GM23338 (cell line): ENCODE data around the gene AIP. TPM values are rescaled to one million over a fixed set of nuclear protein-coding genes. Genes with fewer than 3 reads are reported as not detected.

ENCODE experiments used
- ATAC-seq: fragments of 200-7000 bp; cut with Tn5 transposase; 3 replicates; pipeline ENCODE4 v1.9.1; 2020
- DNase-seq: peaks from one replicate; pipeline ENCODE4 v3.0.0-alpha.2; 2015; ENCODE audit warnings: low spot score
- H2AFZ ChIP-seq: fragments of 200-600 bp; sonication (generic); 2 replicates; pipeline ENCODE4 v1.8.0; 2016; ENCODE audit warnings: antibody characterized with exemption, mild to moderate bottlenecking, moderate library complexity
- H3F3A ChIP-seq: fragments of 200-600 bp; sonication (generic); replicated peaks from 2 replicates; pipeline ENCODE4 v1.8.0; 2017; ENCODE audit warnings: antibody characterized with exemption, mixed run types, low read depth
- H3K27ac ChIP-seq: fragments of 200-600 bp; sonication (generic); 2 replicates; pipeline ENCODE4 v1.6.1; 2016; ENCODE audit warnings: low read depth
- H3K27me3 ChIP-seq: fragments of 200-600 bp; sonication (generic); 2 replicates; pipeline ENCODE4 v1.8.0; 2016; ENCODE audit warnings: mild to moderate bottlenecking, mixed run types, moderate library complexity; ENCODE audit not compliant: insufficient read depth
- H3K36me3 ChIP-seq: fragments of 200-600 bp; sonication (generic); 2 replicates; pipeline ENCODE4 v1.8.0; 2016; ENCODE audit warnings: mild to moderate bottlenecking; ENCODE audit not compliant: insufficient read depth
- H3K4me1 ChIP-seq: fragments of 200-600 bp; sonication (generic); 2 replicates; pipeline ENCODE4 v1.8.0; 2016; ENCODE audit warnings: mild to moderate bottlenecking, moderate library complexity; ENCODE audit not compliant: insufficient read depth
- H3K4me2 ChIP-seq: fragments of 200-600 bp; sonication (generic); 2 replicates; pipeline ENCODE4 v1.7.1; 2017; ENCODE audit warnings: mixed run types
- H3K4me3 ChIP-seq: fragments of 200-600 bp; sonication (generic); 2 replicates; pipeline ENCODE4 v1.6.1; 2016; ENCODE audit warnings: mixed run types
- H3K79me2 ChIP-seq: fragments of 200-600 bp; sonication (generic); replicated peaks from 2 replicates; pipeline ENCODE4 v1.8.0; 2017; ENCODE audit warnings: mild to moderate bottlenecking; ENCODE audit not compliant: insufficient read depth
- H3K9me2 ChIP-seq: fragments of 200-600 bp; sonication (generic); 2 replicates; pipeline ENCODE4 v1.8.0; 2017; ENCODE audit not compliant: insufficient read depth
- H4K20me1 ChIP-seq: fragments of 200-600 bp; sonication (generic); replicated peaks from 2 replicates; pipeline ENCODE4 v1.8.0; 2017; ENCODE audit warnings: mild to moderate bottlenecking; ENCODE audit not compliant: insufficient read depth
- H3K27ac Mint-ChIP-seq: 2 replicates; pipeline ENCODE4 v1.8.0; 2020; ENCODE audit warnings: inconsistent platforms, mild to moderate bottlenecking, moderate library complexity, mixed read lengths
- H3K27me3 Mint-ChIP-seq: 3 replicates; pipeline ENCODE4 v1.8.0; 2022; ENCODE audit warnings: low read depth, mild to moderate bottlenecking, moderate library complexity, mixed read lengths, inconsistent platforms; ENCODE audit not compliant: insufficient read depth, poor library complexity
- H3K36me3 Mint-ChIP-seq: 3 replicates; pipeline ENCODE4 v1.8.0; 2021; ENCODE audit warnings: low read depth, mild to moderate bottlenecking, inconsistent platforms, moderate library complexity, mixed read lengths
- H3K4me1 Mint-ChIP-seq: 3 replicates; pipeline ENCODE4 v1.8.0; 2020; ENCODE audit warnings: mild to moderate bottlenecking, inconsistent platforms, mixed read lengths
- H3K4me3 Mint-ChIP-seq: 3 replicates; pipeline ENCODE4 v1.8.0; 2021; ENCODE audit warnings: moderate library complexity, mild to moderate bottlenecking, inconsistent platforms, mixed read lengths
- H3K9me3 Mint-ChIP-seq: 3 replicates; pipeline ENCODE4 v1.8.0; 2020; ENCODE audit warnings: moderate library complexity, mild to moderate bottlenecking, inconsistent platforms, mixed read lengths
- CREB1 ChIP-seq: fragments of 250-450 bp; sonication (Bioruptor Pico); IDR thresholded peaks from 2 replicates; pipeline ENCODE4 v1.5.0; 2020; ENCODE audit warnings: low read depth, mild to moderate bottlenecking, moderate library complexity
- CTCF ChIP-seq, 2 experiments: fragments of 200-600 bp in 1 of 2; sonication (generic) in 1 of 2; conservative IDR thresholded peaks; 2 replicates each; pipeline versions ENCODE4 v1.5.1 to v1.6.1; 2016 to 2017; ENCODE audit warnings: antibody characterized with exemption in 2 of 2, low read depth in 2 of 2, mild to moderate bottlenecking in 2 of 2, moderate library complexity in 1 of 2
- ETS1 ChIP-seq: IDR thresholded peaks from 2 replicates; pipeline ENCODE4 v1.6.1; 2016; ENCODE audit warnings: antibody characterized with exemption
- EZH2 ChIP-seq: fragments of 200-600 bp; sonication (generic); IDR thresholded peaks from one replicate; pipeline ENCODE4 v1.8.0; 2017; ENCODE audit warnings: antibody characterized with exemption, mild to moderate bottlenecking, low read depth; ENCODE audit not compliant: unreplicated experiment
- EZH2phosphoT487 ChIP-seq: fragments of 200-600 bp; sonication (generic); IDR thresholded peaks from one replicate; pipeline ENCODE4 v1.8.1; 2018; ENCODE audit warnings: antibody characterized with exemption; ENCODE audit not compliant: unreplicated experiment
- JUNB ChIP-seq: IDR thresholded peaks from one replicate; pipeline ENCODE4 v1.6.1; 2016; ENCODE audit warnings: antibody characterized with exemption; ENCODE audit not compliant: unreplicated experiment
- NANOG ChIP-seq: IDR thresholded peaks from 2 replicates; pipeline ENCODE4 v1.6.1; 2016; ENCODE audit warnings: antibody characterized with exemption, borderline replicate concordance
- POLR2AphosphoS5 ChIP-seq: IDR thresholded peaks from 2 replicates; pipeline ENCODE4 v1.6.1; 2016; ENCODE audit warnings: antibody characterized with exemption, low read depth
- REST ChIP-seq: IDR thresholded peaks from one replicate; pipeline ENCODE4 v1.6.1; 2018; ENCODE audit warnings: antibody characterized with exemption; ENCODE audit not compliant: unreplicated experiment
- STAT1 ChIP-seq: IDR thresholded peaks from one replicate; pipeline ENCODE4 v1.6.1; 2016; ENCODE audit warnings: antibody characterized with exemption; ENCODE audit not compliant: unreplicated experiment
- ZNF114 ChIP-seq: fragments of 250-450 bp; sonication (Bioruptor Pico); IDR thresholded peaks from 2 replicates; pipeline ENCODE4 v1.5.0; 2020; ENCODE audit warnings: mild to moderate bottlenecking, moderate library complexity
- ZNF331 ChIP-seq: fragments of 250-450 bp; sonication (Bioruptor Pico); IDR thresholded peaks from 2 replicates; pipeline ENCODE4 v1.5.0; 2020; ENCODE audit warnings: low read depth, mild to moderate bottlenecking, moderate library complexity
- ZNF462 ChIP-seq: fragments of 250-450 bp; sonication (Bioruptor Pico); IDR thresholded peaks from 2 replicates; pipeline ENCODE4 v1.5.0; 2020; ENCODE audit warnings: mild to moderate bottlenecking, moderate library complexity
- polyA plus RNA-seq: library from polyadenylated mRNA; unstranded; fragments of >200 nt; fragmentation: Nextera tagmentation; extraction: Ambion mirVana; gene quantifications from 2 replicates; pipeline ENCODE4 v1.2.1, GENCODE V29; 2016
- total RNA-seq: library from RNA; depleted of rRNA; stranded (reverse); fragments of >200 nt; shearing (Covaris generic); gene quantifications from 2 replicates; pipeline ENCODE4 v1.2.3, GENCODE V29; 2014

Gene AIP
- total and polyA plus RNA-seq, 2 experiments from 2014 or later = 29.1 to 32.1 TPM

GRCh38 chr11:67435727-67436458, 46.9 kb upstream of the AIP start:
- 0 out of 2 replicates have a peak, but pooled peaks cover 3% of the 10 kb centered on the region for H3K36me3 ChIP-seq
- H3K4me1 Mint-ChIP-seq = peaks cover 23% of the 10 kb centered on the region

More at GRCh38 chr11:67435727-67436458, 46.9 kb upstream of the AIP start:
- ATAC-seq (no peak; the same call in 2 of the 3 replicates), DNase-seq (no peak)
- Histone ChIP-seq H3K4me2 (peak overlapping the region; percentile 32; the same call in 1 of the 2 replicates), H3F3A (0 out of 2 replicates have a peak, but pooled peaks cover 12% of the 10 kb centered on the region), H3K79me2 (no peaks in the 10 kb centered on the region), H4K20me1 (no peaks in the 10 kb centered on the region), H3K4me1 (peaks cover 14% of the 10 kb centered on the region), H3K27ac (peak overlapping the region; percentile 88), H3K4me3 (no peak overlapping the region), H3K9me2 (no peaks in the 10 kb centered on the region), H3K27me3 (no peaks in the 10 kb centered on the region), H2AFZ (no peak overlapping the region)
- TF ChIP-seq ZNF114 (CRISPR knock-in tag) (no peak), CREB1 (CRISPR knock-in tag) (no peak), EZH2 (no peak), POLR2AphosphoS5 (no peak), NANOG (no peak), JUNB (no peak), REST (no peak), ETS1 (no peak), STAT1 (no peak), EZH2phosphoT487 (no peak), CTCF (conservative IDR thresholded peaks at IDR 0.05; ENCODE audit: low read depth in 2 of 2) (no peak), ZNF331 (CRISPR knock-in tag) (no peak), ZNF462 (CRISPR knock-in tag) (no peak)
- Mint-ChIP-seq H3K27me3 (peaks cover 13% of the 10 kb centered on the region), H3K27ac (peak overlapping the region; percentile 94), H3K9me3 (no peaks in the 10 kb centered on the region; the same call in 2 of the 3 replicates), H3K4me3 (no peak overlapping the region), H3K36me3 (peaks cover 33% of the 10 kb centered on the region)
